HG03575 (cell line): ENCODE data around the gene STC2.

Experiments
- ATAC-seq: cut with Tn5 transposase; IDR thresholded peaks from one replicate; pipeline ENCODE4 v1.9.1; 2021; ENCODE audit not compliant: unreplicated experiment, insufficient number of reproducible peaks, low FRiP score; ENCODE audit errors: extremely low read depth

Gene STC2

GRCh38 chr5:173316339-173317020, 11.7 kb downstream of the STC2 start:
- ATAC-seq, result no peak

GRCh38 chr5:173315495-173316338, 12.5 kb downstream of the STC2 start:
- no peak for ATAC-seq

DNA sequence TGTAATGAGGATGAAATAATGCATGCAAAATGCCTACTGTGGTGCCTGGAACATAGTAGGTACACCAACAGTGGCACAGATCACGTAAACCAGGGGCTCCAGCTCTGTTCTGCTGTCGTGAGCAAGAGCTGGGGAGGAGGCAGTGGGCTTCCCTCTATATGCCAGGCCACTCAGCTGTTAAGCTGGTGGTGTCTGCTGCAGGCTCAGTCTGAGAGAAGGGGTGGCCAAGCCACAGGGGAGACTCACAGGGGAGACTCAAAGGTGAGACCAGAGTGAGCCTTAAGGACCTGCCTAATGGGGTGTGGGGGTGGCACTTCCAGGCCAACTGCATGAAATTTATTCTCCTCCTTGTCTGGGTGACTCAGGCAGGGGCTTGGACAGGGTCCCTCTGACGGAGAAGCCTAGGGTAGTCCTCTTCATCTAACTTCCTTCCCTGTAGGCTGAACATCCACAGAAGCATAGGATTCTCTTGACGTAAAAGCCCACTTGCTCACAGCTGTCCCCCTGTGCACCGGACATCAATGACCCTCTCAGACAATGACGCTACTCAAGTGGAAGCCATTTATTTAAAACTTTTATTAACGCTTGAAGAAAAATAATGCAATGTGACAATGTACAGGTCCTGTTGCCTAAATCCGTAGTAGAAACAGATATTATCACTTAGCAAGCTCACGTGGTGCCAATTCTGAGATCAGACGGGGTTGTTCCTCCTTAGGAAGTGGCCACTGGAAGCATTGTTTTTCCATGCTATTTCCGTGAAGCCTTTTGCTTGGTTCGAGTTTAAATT, 13.9 kb downstream of the STC2 start:
- ATAC-seq, result no peak

GRCh38 chr5:173313351-173313801, 14.8 kb downstream of the STC2 start:
- ATAC-seq, result no peak

- no peak for ATAC-seq
Observed at GRCh38 chr5:173312821-173313220, 15.4 kb downstream of the STC2 start.

GRCh38 chr5:173311818-173312585, 16.2 kb downstream of the STC2 start:
- no peak for ATAC-seq

GRCh38 chr5:173310861-173311785, 17.1 kb downstream of the STC2 start:
- ATAC-seq, result no peak

DNA sequence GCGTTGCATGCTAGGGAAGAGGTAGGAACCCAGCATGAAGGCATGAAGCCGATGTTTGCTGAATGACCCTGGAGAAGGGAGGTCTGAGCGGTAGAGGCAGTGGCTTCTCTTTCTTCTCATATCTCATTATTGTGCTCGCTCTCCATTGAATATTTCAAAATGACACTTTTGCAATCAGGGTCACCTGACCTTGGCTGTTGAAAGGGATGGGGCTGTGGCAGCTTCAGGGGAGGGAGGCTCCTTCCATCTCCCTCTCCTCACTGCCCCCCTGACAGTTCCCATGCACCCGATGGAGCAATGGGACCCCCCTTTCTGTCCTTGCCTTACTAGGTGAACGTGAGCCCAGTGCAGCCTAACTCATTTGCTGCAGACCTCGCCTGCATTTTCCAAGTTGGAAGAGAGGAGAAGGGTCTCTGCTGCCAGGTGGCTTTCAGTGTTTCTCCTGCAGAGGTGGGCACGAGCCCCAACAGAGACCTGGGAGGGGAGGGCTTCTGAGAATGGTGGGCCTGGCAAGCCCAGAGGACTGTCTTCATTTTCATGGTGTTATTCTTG, 17.9 kb downstream of the STC2 start:
- no peak for ATAC-seq

GRCh38 chr5:173309731-173310130, 18.5 kb downstream of the STC2 start:
- no peak for ATAC-seq

- ATAC-seq, result no peak
Observed at GRCh38 chr5:173308226-173308625, 20.0 kb downstream of the STC2 start.

- ATAC-seq, result no peak
Observed at GRCh38 chr5:173307695-173308094, 20.5 kb downstream of the STC2 start.

- no peak for ATAC-seq
Observed at GRCh38 chr5:173306695-173307094, 21.5 kb downstream of the STC2 start.

DNA sequence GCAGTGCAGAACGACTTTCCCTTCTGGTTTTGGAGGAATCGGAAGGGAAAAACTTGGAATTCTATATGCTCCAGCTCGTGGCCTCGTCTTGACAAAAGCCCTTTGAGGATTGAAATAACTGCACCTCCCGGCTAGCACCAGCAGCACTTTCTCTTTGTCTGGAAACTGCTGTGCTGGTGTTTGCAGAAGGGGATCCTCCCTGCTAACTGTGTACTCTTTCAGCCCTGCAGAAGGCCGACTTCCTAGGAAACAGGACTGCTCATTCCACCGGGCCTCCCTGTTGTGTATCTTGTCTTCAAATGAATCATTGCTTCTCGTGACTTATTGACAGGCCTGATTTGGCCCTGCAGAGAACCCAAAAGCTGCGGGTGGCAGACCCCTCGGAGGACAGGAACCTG, 23.6 kb downstream of the STC2 start:
- no peak for ATAC-seq

DNA sequence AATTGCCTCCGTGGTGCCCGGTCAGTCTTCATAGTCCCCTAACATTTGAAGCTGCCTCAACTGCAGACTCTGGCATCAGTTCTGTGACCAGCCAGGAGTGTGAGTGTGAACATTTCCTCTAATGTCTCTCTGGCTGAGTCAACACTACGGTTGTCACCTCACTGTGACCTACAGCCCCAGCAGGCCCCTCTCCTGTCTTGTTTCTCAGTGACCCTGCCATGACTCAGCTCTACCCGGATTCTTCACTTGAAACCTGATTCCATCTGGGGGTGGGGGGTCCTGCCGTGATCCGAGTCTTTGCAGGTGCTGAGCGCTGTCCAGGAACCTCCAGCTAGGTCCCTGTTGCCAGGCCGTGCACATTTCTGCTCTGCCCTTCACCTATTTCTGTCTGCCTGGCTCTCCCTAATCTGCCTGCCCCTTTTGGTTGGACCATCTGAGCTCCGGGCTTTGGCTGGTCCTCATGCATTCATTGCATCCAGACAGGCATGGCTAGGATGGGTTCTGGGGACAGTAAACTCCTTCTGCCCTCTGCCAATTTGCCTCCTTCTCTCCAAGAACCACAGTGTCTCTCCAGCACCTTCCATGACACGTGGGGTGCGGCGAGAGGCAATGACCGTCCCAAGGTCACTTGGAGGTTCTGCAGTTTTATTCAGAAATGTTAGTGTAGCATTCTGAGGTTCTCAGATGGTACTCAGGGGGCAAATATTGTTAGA, 24.2 kb downstream of the STC2 start:
- no peak for ATAC-seq

GRCh38 chr5:173302546-173303155, 25.6 kb downstream of the STC2 start:
- no peak for ATAC-seq

DNA sequence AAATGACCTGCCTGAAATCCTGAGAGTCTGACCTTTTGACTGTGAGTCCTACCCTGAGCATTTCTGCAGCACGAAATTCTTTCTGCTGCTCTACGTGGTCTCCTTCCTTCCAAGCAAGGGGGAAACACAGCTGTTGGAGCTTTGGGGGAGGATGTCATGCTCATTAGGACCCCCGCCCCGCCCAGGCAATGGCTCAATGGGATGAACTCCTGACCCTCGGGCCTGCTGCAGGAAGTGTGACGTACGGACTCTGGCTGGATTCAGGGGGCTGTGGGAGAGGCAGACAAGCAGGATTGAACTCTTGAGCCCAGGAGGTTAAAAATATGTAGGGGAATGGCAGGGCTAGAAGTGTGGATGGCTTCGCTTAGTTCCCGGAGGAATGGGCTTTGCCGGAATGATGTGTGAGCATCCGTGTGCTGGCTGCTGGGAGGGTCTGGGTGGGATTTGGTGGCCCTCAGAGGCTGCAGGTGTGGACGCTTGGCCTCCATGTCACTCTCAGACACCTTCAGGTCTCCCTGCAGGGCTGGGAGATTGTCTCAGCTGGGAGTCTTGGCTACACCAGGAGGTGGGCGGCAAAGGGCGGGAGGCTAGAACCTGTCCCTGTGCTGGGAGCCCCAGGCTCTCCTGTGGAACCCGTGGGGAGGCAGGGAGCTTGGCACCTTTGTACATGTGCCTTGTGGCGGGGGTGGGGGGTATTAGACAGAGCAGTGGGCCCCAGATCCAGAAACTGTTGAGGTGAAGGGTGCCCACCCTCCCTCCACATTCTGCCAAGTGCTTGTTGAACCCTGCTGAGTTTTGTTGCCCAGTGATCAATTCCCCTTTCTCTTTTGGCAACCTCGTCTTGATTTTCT, 26.3 kb downstream of the STC2 start:
- no peak for ATAC-seq
